Colon (tissue), 2 donors: ENCODE measurements around the gene SLC37A1.

Experiments used
- FAIRE-seq: peaks from 2 replicates; lab custom pipeline; 2012; peaks lifted over from hg19 to GRCh38; lab: Jason Lieb, UNC
- donor health status: control.
- donor health status: control.

SLC37A1 gene

GRCh38 chr21:42507418-42507817 lies 6.2 kb upstream of the SLC37A1 start:
- FAIRE-seq = no peak

- no peak for FAIRE-seq
Measured at GRCh38 chr21:42508371-42508770, 5.3 kb upstream of the SLC37A1 start.

GRCh38 chr21:42509244-42509643 lies 4.4 kb upstream of the SLC37A1 start:
- no peak for FAIRE-seq

- FAIRE-seq = no peak
Measured at GRCh38 chr21:42512346-42513034, 1.2 kb upstream of the SLC37A1 start.

- no peak for FAIRE-seq
Measured at GRCh38 chr21:42513985-42514882, 582 bp downstream of the SLC37A1 start.

GRCh38 chr21:42514883-42515228 lies 1.2 kb downstream of the SLC37A1 start:
- no peak for FAIRE-seq

GRCh38 chr21:42515708-42516502 lies 2.3 kb downstream of the SLC37A1 start:
- no peak for FAIRE-seq

- no peak for FAIRE-seq
Measured at GRCh38 chr21:42518215-42518614, 4.6 kb downstream of the SLC37A1 start.

- no peak for FAIRE-seq
Measured at GRCh38 chr21:42518626-42519025, 5.0 kb downstream of the SLC37A1 start.

- FAIRE-seq = no peak
Measured at GRCh38 chr21:42520628-42521253, 7.1 kb downstream of the SLC37A1 start.

GRCh38 chr21:42521384-42521783 lies 7.7 kb downstream of the SLC37A1 start:
- FAIRE-seq = no peak

- FAIRE-seq = no peak
Measured at GRCh38 chr21:42521805-42522204, 8.2 kb downstream of the SLC37A1 start.

GRCh38 chr21:42522271-42522670 lies 8.6 kb downstream of the SLC37A1 start:
- no peak for FAIRE-seq

- no peak for FAIRE-seq
Measured at GRCh38 chr21:42522771-42523170, 9.1 kb downstream of the SLC37A1 start.

- FAIRE-seq = no peak
Measured at GRCh38 chr21:42523211-42523610, 9.6 kb downstream of the SLC37A1 start.

GRCh38 chr21:42523941-42524340 lies 10.3 kb downstream of the SLC37A1 start:
- FAIRE-seq = no peak

- FAIRE-seq = no peak
Measured at GRCh38 chr21:42524341-42525028, 10.8 kb downstream of the SLC37A1 start.

- no peak for FAIRE-seq
Measured at GRCh38 chr21:42525029-42525581, 11.5 kb downstream of the SLC37A1 start.

GRCh38 chr21:42525676-42526378 lies 12.2 kb downstream of the SLC37A1 start:
- no peak for FAIRE-seq

GRCh38 chr21:42526379-42526727 lies 12.7 kb downstream of the SLC37A1 start:
- no peak for FAIRE-seq

- no peak for FAIRE-seq
Measured at GRCh38 chr21:42527127-42527488, 13.5 kb downstream of the SLC37A1 start.
